Right ventricle myocardium superior (tissue), 1 donor: ENCODE data around the gene DNMT3A. TPM values are rescaled to one million over a fixed set of nuclear protein-coding genes. Genes with fewer than 3 reads are reported as not detected.

ENCODE experiments used
- ATAC-seq: fragments of 200-7000 bp; cut with Tn5 transposase; one replicate; pipeline ENCODE4 v1.9.1; 2020; ENCODE audit warnings: mild to moderate bottlenecking; ENCODE audit not compliant: poor library complexity
- DNase-seq: peaks from one replicate; pipeline ENCODE4 v3.0.0-alpha.2; 2020
- intact Hi-C: fragments of 100-400 bp; cut with DNase I; formaldehyde crosslinking; loops from one replicate; pipeline ENCODE4 v1.11.2; 2022
- total RNA-seq: library from RNA; stranded (reverse); fragmentation: NEBNext Ultra II Directional; extraction: Animal tissue kit (Norgen Biotek cat#: 25700); gene quantifications from one replicate; pipeline ENCODE4 v1.2.1, GENCODE V29; 2021
- donor health status: DM: no; HTN: yes; CAD: no; lungs with severe emphysema.

DNMT3A gene
- total RNA-seq, 1 donor from 2014 or later: 20.2 TPM

- no peak for DNase-seq
- ATAC-seq: no peak
These were observed 33.1 kb upstream of the DNMT3A start for GRCh38 chr2:25374827-25375226.

GRCh38 chr2:25374411-25374810 lies 32.7 kb upstream of the DNMT3A start:
- ATAC-seq (no peak), DNase-seq (no peak)
- intact Hi-C loops: loop anchor here (10.0 kb wide), 1 partner anchor 150 kb away; no protein-coding TSS in a partner anchor

More at GRCh38 chr2:25374827-25375226, 33.1 kb upstream of the DNMT3A start:
- intact Hi-C loops: loop anchor here (10.0 kb wide), 1 partner anchor 150 kb away; no protein-coding TSS in a partner anchor

- DNase-seq: peak; percentile 56
- peak; percentile 40 for ATAC-seq
- intact Hi-C loops: loop anchor here (10.0 kb wide), 1 partner anchor 151 kb away; no protein-coding TSS in a partner anchor
These were observed 31.7 kb upstream of the DNMT3A start for GRCh38 chr2:25373269-25373981.

GRCh38 chr2:25372405-25373268 lies 30.9 kb upstream of the DNMT3A start:
- DNase-seq: no peak
- no peak for ATAC-seq
- intact Hi-C loops: loop anchor here (10.0 kb wide), 1 partner anchor 152 kb away; no protein-coding TSS in a partner anchor

GRCh38 chr2:25371253-25372241 lies 29.8 kb upstream of the DNMT3A start:
- ATAC-seq: no peak
- no peak for DNase-seq
- intact Hi-C loops: loop anchor here (10.0 kb wide), 1 partner anchor 153 kb away; no protein-coding TSS in a partner anchor

GRCh38 chr2:25369876-25370275 lies 28.2 kb upstream of the DNMT3A start:
- ATAC-seq (no peak), DNase-seq (no peak)
- intact Hi-C loops: loop anchor here (10.0 kb wide), 1 partner anchor 155 kb away; no protein-coding TSS in a partner anchor

- DNase-seq (no peak), ATAC-seq (no peak)
- intact Hi-C loops: no loop called here
These were observed 27.7 kb upstream of the DNMT3A start for GRCh38 chr2:25369439-25369838.

- intact Hi-C loops: no loop called here
- DNase-seq: no peak
- ATAC-seq: no peak
These were observed 26.9 kb upstream of the DNMT3A start for GRCh38 chr2:25368660-25369059.

GRCh38 chr2:25367296-25367695 lies 25.6 kb upstream of the DNMT3A start:
- DNase-seq (no peak), ATAC-seq (no peak)
- intact Hi-C loops: no loop called here

- intact Hi-C loops: no loop called here
- DNase-seq (no peak), ATAC-seq (no peak)
These were observed 24.9 kb upstream of the DNMT3A start for GRCh38 chr2:25366629-25367028.

GRCh38 chr2:25365241-25365640 lies 23.5 kb upstream of the DNMT3A start:
- ATAC-seq (no peak), DNase-seq (no peak)
- intact Hi-C loops: no loop called here

GRCh38 chr2:25363733-25364132 lies 22.0 kb upstream of the DNMT3A start:
- ATAC-seq: no peak
- intact Hi-C loops: no loop called here
- no peak for DNase-seq

- ATAC-seq (peak; percentile 65), DNase-seq (peak; percentile 59)
- intact Hi-C loops: no loop called here
These were observed 20.9 kb upstream of the DNMT3A start for GRCh38 chr2:25362434-25363145.

GRCh38 chr2:25362049-25362433 lies 20.3 kb upstream of the DNMT3A start:
- ATAC-seq: peak; percentile 99

GRCh38 chr2:25361261-25362048 lies 19.7 kb upstream of the DNMT3A start:
- intact Hi-C loops: no loop called here
- ATAC-seq: no peak
- DNase-seq: no peak

More at GRCh38 chr2:25362049-25362433, 20.3 kb upstream of the DNMT3A start:
- intact Hi-C loops: no loop called here
- DNase-seq: peak; percentile 94

- intact Hi-C loops: no loop called here
- no peak for DNase-seq
- ATAC-seq: no peak
These were observed 17.1 kb upstream of the DNMT3A start for GRCh38 chr2:25358836-25359235.

- intact Hi-C loops: no loop called here
- no peak for DNase-seq
- ATAC-seq: no peak
These were observed 16.6 kb upstream of the DNMT3A start for GRCh38 chr2:25358249-25358815.
